ENCODE results near the gene PRSS37. TPM values are rescaled to one million over a fixed set of nuclear protein-coding genes. Genes with fewer than 3 reads are reported as not detected.

The PRSS37 gene
- total RNA-seq, 1 experiment from 2014 or later: not detected

GRCh38 chr7:141844256-141844655 is 3.0 kb upstream of the PRSS37 start:
- no peaks in the 10 kb centered on the region for H3K79me2 ChIP-seq (ENCODE audit: insufficient read depth, low read length)
- H3K9me3 Mint-ChIP-seq: no peaks in the 10 kb centered on the region

More at GRCh38 chr7:141844256-141844655, 3.0 kb upstream of the PRSS37 start:
- Histone ChIP-seq H3K4me1 (ENCODE audit: insufficient read depth, low read length) (no peaks in the 10 kb centered on the region), H4K20me1 (ENCODE audit: control insufficient read depth, insufficient read depth, insufficient read length) (no peaks in the 10 kb centered on the region), H2AFZ (ENCODE audit: low read length) (no peak overlapping the region), H3K27ac (ENCODE audit: insufficient read length, low read depth, low read length) (no peak overlapping the region), H2BK120ac (ENCODE audit: low read depth, low read length, poor library complexity, severe bottlenecking) (no peak overlapping the region), H3K4me2 (ENCODE audit: insufficient read depth, insufficient read length, low read length) (no peak overlapping the region), H3K4ac (ENCODE audit: low read depth, low read length) (no peak overlapping the region), H3K9me3 (ENCODE audit: control insufficient read depth, low read depth, low read length) (no peaks in the 10 kb centered on the region), H2BK5ac (ENCODE audit: insufficient read length, low read length) (no peak overlapping the region), H3K23ac (ENCODE audit: insufficient read length, low read depth, low read length) (no peak overlapping the region), H2BK15ac (ENCODE audit: low read depth, low read length) (no peak overlapping the region), H2BK12ac (ENCODE audit: insufficient read length, low read depth, low read length) (no peak overlapping the region), H4K8ac (replicated peaks; ENCODE audit: insufficient read length, low read depth, low read length) (no peak overlapping the region), H4K5ac (ENCODE audit: insufficient read length, low read depth, low read length) (no peak overlapping the region), H3K9ac (ENCODE audit: extremely low read depth, insufficient read length, low read length) (no peak overlapping the region), H3K23me2 (ENCODE audit: insufficient read length, low read depth, low read length, poor library complexity, severe bottlenecking) (no peaks in the 10 kb centered on the region), H2AK5ac (ENCODE audit: insufficient read length, low read length) (no peak overlapping the region), H3K14ac (ENCODE audit: insufficient read depth, low read length) (no peak overlapping the region), H3K27me3 (ENCODE audit: insufficient read depth, low read length) (no peaks in the 10 kb centered on the region), H3T11ph (ENCODE audit: low read length) (no peak overlapping the region), H3K56ac (ENCODE audit: insufficient read length, low read depth, low read length) (no peak overlapping the region), H4K91ac (ENCODE audit: insufficient read length, low read depth, low read length) (no peak overlapping the region), H3K18ac (ENCODE audit: insufficient read length, low read depth, low read length) (no peak overlapping the region), H3K79me1 (ENCODE audit: insufficient read depth, low read depth, low read length, poor library complexity, severe bottlenecking) (no peaks in the 10 kb centered on the region), H2BK20ac (ENCODE audit: low read depth, low read length, poor library complexity, severe bottlenecking) (no peak overlapping the region)
- no peak overlapping the region for H3K4me3 Mint-ChIP-seq
- no peak overlapping the region for H3K27ac Mint-ChIP-seq
- H3K27me3 Mint-ChIP-seq (ENCODE audit: low read depth): peaks cover 3% of the 10 kb centered on the region; the same call in 1 of the 2 replicates
- TF ChIP-seq CTCF (conservative IDR thresholded peaks at IDR 0.05): no peak
- H3K4me1 Mint-ChIP-seq: no peaks in the 10 kb centered on the region
- H3K36me3 Mint-ChIP-seq (ENCODE audit: insufficient read depth in 1 of 3, low read depth in 3 of 3): no peaks in the 10 kb centered on the region
- DNase-seq: no peak

Data from H9 (cell line).